GM18951 (cell line): ENCODE data around the gene FLRT1.

Experiments used
- POLR2A ChIP-seq: IDR thresholded peaks from 4 replicates; pipeline ENCODE4 v1.6.1; 2011; ENCODE audit warnings: mild to moderate bottlenecking; ENCODE audit not compliant: insufficient read length, insufficient read depth; ENCODE audit errors: extremely low read depth
- in situ Hi-C: fragments of 300-500 bp; cut with MboI; formaldehyde crosslinking; loops from one replicate; pipeline ENCODE4 v1.12.0; 2022; ENCODE audit warnings: low sequenced_read_pairs, mixed read lengths, inconsistent platforms; ENCODE audit not compliant: unreplicated experiment

FLRT1 gene

GRCh38 chr11:64065141-64065465, 29.4 kb downstream of the FLRT1 start:
- TF ChIP-seq POLR2A, result no peak

GRCh38 chr11:64065712-64066111, 30.0 kb downstream of the FLRT1 start:
- in situ Hi-C loops, result no loop called here

More at GRCh38 chr11:64065141-64065465, 29.4 kb downstream of the FLRT1 start:
- in situ Hi-C loops, result no loop called here

GRCh38 chr11:64067230-64067993, 31.7 kb downstream of the FLRT1 start:
- in situ Hi-C loops, result no loop called here
- no peak for TF ChIP-seq POLR2A

More at GRCh38 chr11:64065712-64066111, 30.0 kb downstream of the FLRT1 start:
- TF ChIP-seq POLR2A, result no peak

- in situ Hi-C loops, result no loop called here
- no peak for TF ChIP-seq POLR2A
Observed at GRCh38 chr11:64068705-64069400, 33.1 kb downstream of the FLRT1 start.

GRCh38 chr11:64069401-64070313, 33.9 kb downstream of the FLRT1 start:
- no peak for TF ChIP-seq POLR2A
- in situ Hi-C loops, result no loop called here

- TF ChIP-seq POLR2A, result no peak
- in situ Hi-C loops, result no loop called here
Observed at GRCh38 chr11:64070314-64070681, 34.6 kb downstream of the FLRT1 start.

- in situ Hi-C loops, result no loop called here
- no peak for TF ChIP-seq POLR2A
Observed at GRCh38 chr11:64071849-64072248, 36.1 kb downstream of the FLRT1 start.

- in situ Hi-C loops, result no loop called here
- no peak for TF ChIP-seq POLR2A
Observed at GRCh38 chr11:64072403-64072802, 36.7 kb downstream of the FLRT1 start.

GRCh38 chr11:64072871-64073270, 37.1 kb downstream of the FLRT1 start:
- in situ Hi-C loops, result no loop called here
- TF ChIP-seq POLR2A, result no peak

- in situ Hi-C loops, result no loop called here
- TF ChIP-seq POLR2A, result no peak
Observed at GRCh38 chr11:64073542-64073941, 37.8 kb downstream of the FLRT1 start.

- in situ Hi-C loops, result no loop called here
- TF ChIP-seq POLR2A, result no peak
Observed at GRCh38 chr11:64074239-64074638, 38.5 kb downstream of the FLRT1 start.

- in situ Hi-C loops, result no loop called here
- TF ChIP-seq POLR2A, result no peak
Observed at GRCh38 chr11:64076758-64077157, 41.0 kb downstream of the FLRT1 start.

- in situ Hi-C loops, result no loop called here
- TF ChIP-seq POLR2A, result no peak
Observed at GRCh38 chr11:64077607-64078006, 41.9 kb downstream of the FLRT1 start.
